Activated CD4-positive, alpha-beta T cell treated with anti-CD3 and anti-CD28 coated beads, Interleukin-2, amount 50 U/mL, for 48 hours (primary cell): Measurements from ENCODE around the gene HP1BP3.
"Not testable (repeated sequence)": the region's sequence is repeated elsewhere in the genome, so short reads cannot be mapped to it uniquely, and the experiment has no call there.

Experiments used
- DNase-seq, 2 experiments: peaks; one replicate each; pipeline ENCODE4 v3.0.0-alpha.2; 2020

HP1BP3 gene

GRCh38 chr1:20726118-20726911 is 60.8 kb downstream of the HP1BP3 start:
- no peak for DNase-seq

- DNase-seq: no peak
Observed at GRCh38 chr1:20725189-20726117, 61.7 kb downstream of the HP1BP3 start.

- DNase-seq: no peak
Observed at GRCh38 chr1:20724364-20725188, 62.5 kb downstream of the HP1BP3 start.

GRCh38 chr1:20723537-20724363 is 63.4 kb downstream of the HP1BP3 start:
- no peak for DNase-seq

GRCh38 chr1:20723159-20723536 is 64.0 kb downstream of the HP1BP3 start:
- no peak for DNase-seq

- no peak for DNase-seq
Observed at GRCh38 chr1:20721117-20722061, 65.7 kb downstream of the HP1BP3 start.

GRCh38 chr1:20720631-20721091 is 66.4 kb downstream of the HP1BP3 start:
- no peak for DNase-seq

- DNase-seq: no peak
Observed at GRCh38 chr1:20719871-20720620, 67.1 kb downstream of the HP1BP3 start.

GRCh38 chr1:20719261-20719660 is 67.8 kb downstream of the HP1BP3 start:
- no peak for DNase-seq

- DNase-seq: not testable (repeated sequence)
Observed at GRCh38 chr1:20718343-20718882, 68.7 kb downstream of the HP1BP3 start.

- DNase-seq: peak; percentile 57 to 64
Observed at GRCh38 chr1:20717452-20718342, 69.4 kb downstream of the HP1BP3 start, which contains the start of gene KIF17. Gene KIF17 (minus strand): TSS chr1:20718007. CDS start chr1:20717706, 301 bp downstream.

- no peak for DNase-seq
Observed at GRCh38 chr1:20716232-20716631, 70.9 kb downstream of the HP1BP3 start.

- DNase-seq: no peak
Observed at GRCh38 chr1:20715406-20715805, 71.7 kb downstream of the HP1BP3 start.

- DNase-seq: no peak
Observed at GRCh38 chr1:20713440-20713839, 73.7 kb downstream of the HP1BP3 start.

GRCh38 chr1:20712215-20712577 is 74.9 kb downstream of the HP1BP3 start:
- DNase-seq: no peak

- DNase-seq: no peak
Observed at GRCh38 chr1:20711285-20712214, 75.6 kb downstream of the HP1BP3 start.
